ENCODE results near the gene U2SURP.

GRCh38 chr3:143040261-143040879 lies 39.0 kb downstream of the U2SURP start:
- TF ChIP-seq, protein P1, sequence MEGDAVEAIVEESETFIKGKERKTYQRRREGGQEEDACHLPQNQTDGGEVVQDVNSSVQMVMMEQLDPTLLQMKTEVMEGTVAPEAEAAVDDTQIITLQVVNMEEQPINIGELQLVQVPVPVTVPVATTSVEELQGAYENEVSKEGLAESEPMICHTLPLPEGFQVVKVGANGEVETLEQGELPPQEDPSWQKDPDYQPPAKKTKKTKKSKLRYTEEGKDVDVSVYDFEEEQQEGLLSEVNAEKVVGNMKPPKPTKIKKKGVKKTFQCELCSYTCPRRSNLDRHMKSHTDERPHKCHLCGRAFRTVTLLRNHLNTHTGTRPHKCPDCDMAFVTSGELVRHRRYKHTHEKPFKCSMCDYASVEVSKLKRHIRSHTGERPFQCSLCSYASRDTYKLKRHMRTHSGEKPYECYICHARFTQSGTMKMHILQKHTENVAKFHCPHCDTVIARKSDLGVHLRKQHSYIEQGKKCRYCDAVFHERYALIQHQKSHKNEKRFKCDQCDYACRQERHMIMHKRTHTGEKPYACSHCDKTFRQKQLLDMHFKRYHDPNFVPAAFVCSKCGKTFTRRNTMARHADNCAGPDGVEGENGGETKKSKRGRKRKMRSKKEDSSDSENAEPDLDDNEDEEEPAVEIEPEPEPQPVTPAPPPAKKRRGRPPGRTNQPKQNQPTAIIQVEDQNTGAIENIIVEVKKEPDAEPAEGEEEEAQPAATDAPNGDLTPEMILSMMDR (conservative IDR thresholded peaks at IDR 0.05 in 1 of 2, IDR thresholded peaks at IDR 0.05 in 1 of 2; ENCODE audit: low read depth in 1 of 2, low read length in 2 of 2): peak; percentile 52 to 69
- TF ChIP-seq EZH2 (IDR thresholded peaks at IDR 0.05; ENCODE audit: low read length, missing control alignments): no peak

All from fibroblast of lung (primary cell).